DOHH2 (cell line): Measurements from ENCODE around the gene RPL18.

Experiments used
- H3F3A ChIP-seq: fragments of 200-600 bp; sonication (generic), shearing (Covaris generic); 2 replicates; pipeline ENCODE4 v1.6.0; 2016; ENCODE audit warnings: antibody characterized with exemption, mild to moderate bottlenecking; ENCODE audit not compliant: control insufficient read depth, insufficient read depth
- H3K27ac ChIP-seq: fragments of 200-600 bp; sonication (generic); 2 replicates; pipeline ENCODE4 v1.5.1; 2014; ENCODE audit warnings: low read depth, mild to moderate bottlenecking, low read length, moderate library complexity
- H3K27me3 ChIP-seq: fragments of 200-600 bp; sonication (generic); 2 replicates; pipeline ENCODE4 v1.6.1; 2014; ENCODE audit warnings: mild to moderate bottlenecking, low read length, mixed read lengths; ENCODE audit not compliant: control insufficient read depth
- H3K36me3 ChIP-seq: fragments of 200-600 bp; sonication (generic); 2 replicates; pipeline ENCODE4 v1.6.1; 2014; ENCODE audit warnings: mild to moderate bottlenecking, low read length, moderate library complexity, mixed read lengths; ENCODE audit not compliant: control insufficient read depth
- H3K4me1 ChIP-seq: fragments of 200-600 bp; sonication (generic); 2 replicates; pipeline ENCODE4 v1.6.1; 2014; ENCODE audit warnings: mild to moderate bottlenecking, low read length, mixed read lengths; ENCODE audit not compliant: control insufficient read depth
- H3K4me2 ChIP-seq: fragments of 200-600 bp; sonication (generic); 2 replicates; pipeline ENCODE4 v1.6.0; 2014; ENCODE audit warnings: mild to moderate bottlenecking, low read length, moderate library complexity
- H3K4me3 ChIP-seq: fragments of 200-600 bp; sonication (generic); 2 replicates; pipeline ENCODE4 v1.5.1; 2014; ENCODE audit warnings: mild to moderate bottlenecking, low read length, mixed read lengths
- H3K79me2 ChIP-seq: fragments of 200-600 bp; sonication (generic); 2 replicates; pipeline ENCODE4 v1.6.1; 2014; ENCODE audit warnings: mild to moderate bottlenecking, low read length, mixed read lengths; ENCODE audit not compliant: control insufficient read depth
- H3K9me2 ChIP-seq: fragments of 200-600 bp; sonication (generic); replicated peaks from 2 replicates; pipeline ENCODE4 v1.6.1; 2014; ENCODE audit warnings: mild to moderate bottlenecking, low read length, mixed read lengths; ENCODE audit not compliant: control insufficient read depth
- H3K9me3 ChIP-seq: fragments of 200-600 bp; sonication (generic); 2 replicates; pipeline ENCODE4 v1.6.1; 2014; ENCODE audit warnings: antibody characterized with exemption, low read length, mixed read lengths; ENCODE audit not compliant: control insufficient read depth, insufficient read depth
- H4K20me1 ChIP-seq: fragments of 200-600 bp; sonication (generic); 2 replicates; pipeline ENCODE4 v1.6.0; 2014; ENCODE audit warnings: low read depth, mild to moderate bottlenecking, antibody characterized with exemption, low read length, moderate library complexity; ENCODE audit not compliant: control insufficient read depth, insufficient read depth
- CTCF ChIP-seq: fragments of 200-600 bp; sonication (generic); IDR thresholded peaks from one replicate; pipeline ENCODE4 v1.5.1; 2014; ENCODE audit warnings: antibody characterized with exemption, mild to moderate bottlenecking, low read depth, low read length; ENCODE audit not compliant: poor library complexity, severe bottlenecking
- EZH2phosphoT487 ChIP-seq: fragments of 200-600 bp; sonication (generic); IDR thresholded peaks from 2 replicates; pipeline ENCODE4 v1.6.1; 2017; ENCODE audit warnings: borderline replicate concordance, mild to moderate bottlenecking, antibody characterized with exemption, low read length, moderate library complexity, mixed read lengths

The RPL18 gene

GRCh38 chr19:48628486-48629296 is 9.7 kb upstream of the RPL18 start:
- Histone ChIP-seq H3K4me3 (no peak overlapping the region), H3K9me2 (no peaks in the 10 kb centered on the region), H3K27ac (no peak overlapping the region), H3K4me2 (no peak overlapping the region), H3K4me1 (peaks cover 20% of the 10 kb centered on the region), H3K27me3 (no peaks in the 10 kb centered on the region), H3K36me3 (peaks cover 39% of the 10 kb centered on the region), H3K79me2 (peaks cover 20% of the 10 kb centered on the region), H4K20me1 (no peaks in the 10 kb centered on the region), H3F3A (peaks cover 4% of the 10 kb centered on the region; the same call in 1 of the 2 replicates), H3K9me3 (no peaks in the 10 kb centered on the region)
- no peak for TF ChIP-seq CTCF
- no peak for TF ChIP-seq EZH2phosphoT487

GRCh38 chr19:48627865-48628314 is 8.9 kb upstream of the RPL18 start:
- Histone ChIP-seq H3K27ac (no peak overlapping the region), H3K9me3 (no peaks in the 10 kb centered on the region), H4K20me1 (no peaks in the 10 kb centered on the region), H3K4me2 (no peak overlapping the region), H3K4me1 (peaks cover 18% of the 10 kb centered on the region), H3K9me2 (no peaks in the 10 kb centered on the region), H3K27me3 (no peaks in the 10 kb centered on the region), H3F3A (peaks cover 4% of the 10 kb centered on the region; the same call in 1 of the 2 replicates), H3K36me3 (peaks cover 36% of the 10 kb centered on the region), H3K4me3 (no peak overlapping the region), H3K79me2 (peaks cover 20% of the 10 kb centered on the region)
- no peak for TF ChIP-seq EZH2phosphoT487
- TF ChIP-seq CTCF = no peak

- H3F3A ChIP-seq = peaks cover 2% of the 10 kb centered on the region
- peaks cover 20% of the 10 kb centered on the region for H3K79me2 ChIP-seq
- H3K4me3 ChIP-seq = no peak overlapping the region
- no peaks in the 10 kb centered on the region for H4K20me1 ChIP-seq
- H3K9me2 ChIP-seq = no peaks in the 10 kb centered on the region
- no peaks in the 10 kb centered on the region for H3K9me3 ChIP-seq
- TF ChIP-seq CTCF = no peak
- no peak for TF ChIP-seq EZH2phosphoT487
- peaks cover 16% of the 10 kb centered on the region for H3K4me1 ChIP-seq
- H3K27me3 ChIP-seq = no peaks in the 10 kb centered on the region
- no peak overlapping the region for H3K4me2 ChIP-seq
- no peak overlapping the region for H3K27ac ChIP-seq
- H3K36me3 ChIP-seq = peaks cover 32% of the 10 kb centered on the region
Observed at GRCh38 chr19:48627201-48627864, 8.4 kb upstream of the RPL18 start.
